Motor neuron (in vitro differentiated cells): ENCODE results near the gene METTL25. TPM values are rescaled to one million over a fixed set of nuclear protein-coding genes. Genes with fewer than 3 reads are reported as not detected.

Experiments used
- ATAC-seq, 8 experiments: fragments of 200-7000 bp; cut with Tn5 transposase; replicated peaks in 6 of 8; 2 replicates each; pipeline ENCODE4 v1.8.0; 2021; ENCODE audit warnings: mild to moderate bottlenecking in 8 of 8, moderate library complexity in 8 of 8
- H3K27ac ChIP-seq, 2 donors: fragments of 250-450 bp; sonication (Bioruptor Pico); 2 replicates each; pipeline ENCODE4 v1.9.0; 2021; ENCODE audit warnings: antibody characterized with exemption in 2 of 2, mild to moderate bottlenecking in 2 of 2, moderate library complexity in 1 of 2
- H3K4me1 ChIP-seq, 2 donors: fragments of 250-450 bp; sonication (Bioruptor Pico); replicated peaks in 1 of 2; 2 replicates each; pipeline ENCODE4 v1.6.1; 2021; ENCODE audit warnings: antibody characterized with exemption in 2 of 2, mild to moderate bottlenecking in 2 of 2, moderate library complexity in 1 of 2
- H3K4me3 ChIP-seq, 5 donors: fragments of 250-450 bp; sonication (Bioruptor Pico); 2 replicates each; pipeline ENCODE4 v1.9.0; 2021; ENCODE audit warnings: antibody characterized with exemption in 5 of 5, mild to moderate bottlenecking in 5 of 5, moderate library complexity in 4 of 5
- WGBS, 10 experiments: fragments of 450-650 bp; shearing (Covaris generic); methylation state at CpG; one replicate each; pipeline ENCODE4 v1.0.0; 2022; 5-methylcytosine and 5-hydroxymethylcytosine counted together
- in situ Hi-C, 9 experiments: fragments of 400-800 bp; cut with MboI; loops; one replicate each; pipeline ENCODE4 v1.15.0; 2021; ENCODE audit warnings: low sequenced_read_pairs in 9 of 9, low pct_unique_long_range_greater_than_20kb in 2 of 9; ENCODE audit not compliant: unreplicated experiment in 9 of 9
- total RNA-seq, 8 experiments: library from RNA; unstranded; fragments of 300-600 nt; gene quantifications; 2 replicates each; pipeline versions ENCODE4 v1.2.3 to v1.2.4, GENCODE V29; 2022

METTL25 gene
- total RNA-seq, 8 experiments from 2014 or later: 2.8 to 13.2 (median 5.9) TPM

DNA sequence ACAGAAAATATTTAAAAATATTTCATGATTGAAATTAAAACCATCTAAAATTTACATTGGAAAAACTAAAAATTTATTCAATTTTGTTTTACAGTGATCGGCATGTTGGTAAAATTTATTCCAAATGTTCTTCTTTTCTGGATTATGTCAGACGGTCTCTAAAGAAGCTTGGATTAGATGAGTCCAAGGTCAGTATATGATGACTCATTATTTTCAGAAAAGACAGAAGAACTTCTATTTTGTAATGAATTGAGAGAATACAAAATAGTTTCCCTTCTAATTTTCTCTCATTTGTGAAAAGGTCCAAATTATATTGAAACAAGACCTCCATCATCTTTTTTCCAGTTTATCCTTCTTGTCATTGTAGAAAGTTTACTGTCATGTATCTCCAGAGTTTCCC lies 98.3 kb downstream of the METTL25 start:
- in situ Hi-C loops: no loop called here
- 18 to 100% (median 92%) methylated on average over 2 of the region's 2 CpGs; no CpG with 5 or more reads in 1 of the 10 experiments for WGBS, 10 experiments
- no peak overlapping the region for H3K27ac ChIP-seq
- no peaks in the 10 kb centered on the region for H3K4me1 ChIP-seq
- H3K4me3 ChIP-seq: no peak overlapping the region
- ATAC-seq: no peak

DNA sequence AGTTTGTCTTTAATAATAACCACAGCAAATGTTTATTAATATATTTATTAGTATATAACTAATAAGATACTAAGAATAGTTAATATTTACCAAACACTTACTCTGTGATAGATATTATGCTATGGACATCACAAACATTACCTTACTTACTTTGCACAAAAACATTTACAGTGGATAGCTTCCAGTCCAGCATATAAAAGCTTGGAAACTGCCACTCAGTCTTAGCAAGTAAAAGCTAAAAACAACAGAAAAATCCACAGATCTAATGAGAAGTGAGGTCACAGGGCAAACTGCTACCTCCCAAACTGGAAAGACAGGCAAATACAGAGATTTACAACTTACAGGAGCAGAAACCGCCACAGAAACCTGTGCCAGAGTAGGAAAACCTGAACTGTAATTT lies 99.8 kb downstream of the METTL25 start:
- ATAC-seq: no peak
- no peak overlapping the region for H3K4me3 ChIP-seq
- WGBS, 10 experiments: 86 to 100% (median 100%) methylated on average over 1 of the region's 1 CpG
- H3K27ac ChIP-seq: no peak overlapping the region
- H3K4me1 ChIP-seq: no peaks in the 10 kb centered on the region
- in situ Hi-C loops: no loop called here

DNA sequence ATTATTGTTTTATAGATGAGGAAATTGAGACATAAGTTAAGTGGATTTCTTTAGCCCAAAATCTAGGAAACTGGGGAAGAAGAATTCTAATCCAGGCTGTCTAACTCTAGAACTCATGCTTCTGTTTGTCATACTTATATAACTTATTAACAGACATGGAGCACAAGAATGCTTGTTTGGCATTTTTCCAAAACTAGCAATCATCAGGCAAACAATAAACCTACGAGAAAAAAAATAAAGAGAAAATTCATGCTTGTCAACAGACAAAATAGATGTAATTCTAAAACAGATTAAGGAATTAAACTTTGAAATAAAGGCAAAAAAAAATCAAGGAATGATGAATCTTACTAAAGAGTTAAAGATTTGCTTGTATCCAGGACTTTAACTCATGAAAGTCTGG lies 103.1 kb downstream of the METTL25 start:
- ATAC-seq: no peak
- WGBS, 10 experiments: 18 to 100% (median 88%) methylated on average over 1 of the region's 1 CpG; no CpG with 5 or more reads in 2 of the 10 experiments
- no peak overlapping the region for H3K4me3 ChIP-seq
- in situ Hi-C loops: no loop called here
- H3K27ac ChIP-seq: no peak overlapping the region
- no peaks in the 10 kb centered on the region for H3K4me1 ChIP-seq

- H3K4me3 ChIP-seq: no peak overlapping the region
- WGBS, 10 experiments: 0 to 100% (median 63%) methylated on average over 1 to 3 of the region's 3 CpGs
- no peaks in the 10 kb centered on the region for H3K4me1 ChIP-seq
- H3K27ac ChIP-seq: no peak overlapping the region
- in situ Hi-C loops: no loop called here
- ATAC-seq: no peak
Measured at GRCh38 chr12:82461836-82462235, 103.5 kb downstream of the METTL25 start.

DNA sequence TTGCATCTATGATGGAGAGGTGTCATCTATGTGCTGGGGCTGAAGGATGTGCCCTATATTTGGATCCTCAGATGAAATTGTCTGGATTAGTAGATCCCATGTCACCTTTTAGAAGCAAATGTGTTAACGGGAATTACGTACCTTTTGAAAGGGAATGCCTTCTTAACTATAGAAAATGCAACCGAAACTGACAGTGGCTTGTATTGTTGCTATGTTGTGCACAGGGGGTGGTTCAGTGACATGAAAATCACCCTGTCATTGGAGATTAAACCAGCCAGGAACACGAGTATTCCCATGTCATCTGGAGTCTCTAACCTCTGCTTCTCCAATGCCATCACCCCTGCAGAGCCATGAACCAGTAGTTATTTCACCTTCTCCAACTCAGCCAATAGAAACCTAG lies 110.2 kb downstream of the METTL25 start:
- no peak overlapping the region for H3K27ac ChIP-seq
- no peaks in the 10 kb centered on the region for H3K4me1 ChIP-seq
- no peak overlapping the region for H3K4me3 ChIP-seq
- 85 to 100% (median 92%) methylated on average over 2 to 4 of the region's 4 CpGs; no CpG with 5 or more reads in 4 of the 10 experiments for WGBS, 10 experiments
- no peak for ATAC-seq
- in situ Hi-C loops: no loop called here

DNA sequence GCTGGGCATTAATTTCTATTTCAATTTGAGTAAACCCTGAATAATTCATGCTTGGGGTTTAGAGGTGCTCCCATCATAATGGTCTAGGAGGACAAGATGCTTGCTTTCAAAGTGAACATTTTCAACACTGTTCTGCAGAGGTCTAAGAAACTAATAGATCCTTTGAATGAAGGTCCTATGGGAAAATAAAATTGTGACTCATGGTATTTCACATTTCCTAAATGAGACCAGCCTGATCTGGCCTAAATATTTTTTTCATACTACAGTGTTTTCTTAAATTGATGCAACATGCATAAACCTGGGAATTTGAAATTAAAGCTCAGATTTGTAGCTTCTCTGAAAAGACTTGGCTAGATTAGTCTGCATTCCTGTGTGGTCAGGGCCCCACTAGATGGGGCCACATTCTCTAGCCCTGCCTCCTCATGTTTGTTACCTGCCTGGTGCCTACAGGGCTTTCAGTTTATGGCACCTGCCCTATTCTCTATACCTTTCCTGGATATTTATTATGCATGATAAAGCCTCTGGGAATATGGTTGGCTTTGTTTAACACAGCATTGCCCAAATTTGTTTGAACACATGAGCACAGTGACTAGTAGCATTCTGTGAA lies 112.7 kb downstream of the METTL25 start:
- in situ Hi-C loops: no loop called here
- Histone ChIP-seq H3K4me3 (no peak overlapping the region), H3K27ac (no peak overlapping the region), H3K4me1 (no peaks in the 10 kb centered on the region)
- no peak for ATAC-seq

DNA sequence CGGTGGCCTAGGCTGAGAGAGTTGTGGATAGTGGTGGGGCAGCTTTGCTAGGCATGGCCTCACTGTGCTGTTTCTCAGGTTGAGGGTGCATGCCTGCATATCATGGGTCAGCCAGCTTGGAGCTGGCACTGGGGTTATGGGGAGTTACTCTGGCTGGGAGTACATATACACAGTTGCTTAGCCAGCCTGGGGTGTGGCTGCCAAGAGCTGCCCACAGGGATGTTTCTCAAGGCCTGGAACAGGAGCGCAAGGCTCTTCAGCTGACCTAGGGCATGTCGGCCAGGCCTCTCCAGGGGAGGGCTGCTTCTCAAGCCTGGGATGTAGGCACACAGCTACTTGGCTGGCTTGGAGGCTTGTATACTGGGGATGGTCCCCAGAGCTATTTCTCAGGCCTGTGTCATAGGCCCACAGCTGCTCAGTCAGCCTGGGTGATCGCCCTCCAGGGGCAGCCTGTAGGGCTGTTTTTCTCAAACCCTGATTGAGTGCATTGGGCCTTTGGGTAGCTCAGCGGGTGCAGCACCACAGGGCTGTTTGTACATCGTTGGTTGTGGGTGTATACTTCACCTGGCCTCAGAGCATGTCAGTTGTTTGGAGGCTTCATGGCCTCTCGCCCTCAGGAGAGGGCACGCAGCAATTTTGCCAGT lies 114.9 kb downstream of the METTL25 start:
- Histone ChIP-seq H3K4me1 (no peaks in the 10 kb centered on the region), H3K27ac (no peak overlapping the region), H3K4me3 (no peak overlapping the region)
- 53 to 100% (median 87%) methylated on average over 1 to 7 of the region's 8 CpGs; no CpG with 5 or more reads in 4 of the 10 experiments for WGBS, 10 experiments
- no peak for ATAC-seq
- in situ Hi-C loops: no loop called here

- in situ Hi-C loops: no loop called here
Measured at GRCh38 chr12:82474181-82474797, 116.0 kb downstream of the METTL25 start.

GRCh38 chr12:82474798-82475184 lies 116.5 kb downstream of the METTL25 start:
- no peak for ATAC-seq
- Histone ChIP-seq H3K4me1 (no peaks in the 10 kb centered on the region), H3K27ac (no peak overlapping the region), H3K4me3 (no peak overlapping the region)
- 21 to 85% (median 60%) methylated on average over 1 to 2 of the region's 2 CpGs for WGBS, 10 experiments
- in situ Hi-C loops: no loop called here

More at GRCh38 chr12:82474181-82474797, 116.0 kb downstream of the METTL25 start:
- 80 to 100% (median 100%) methylated on average over 1 to 2 of the region's 2 CpGs for WGBS, 10 experiments
- no peaks in the 10 kb centered on the region for H3K4me1 ChIP-seq
- H3K27ac ChIP-seq: no peak overlapping the region
- ATAC-seq: no peak
- H3K4me3 ChIP-seq: no peak overlapping the region

DNA sequence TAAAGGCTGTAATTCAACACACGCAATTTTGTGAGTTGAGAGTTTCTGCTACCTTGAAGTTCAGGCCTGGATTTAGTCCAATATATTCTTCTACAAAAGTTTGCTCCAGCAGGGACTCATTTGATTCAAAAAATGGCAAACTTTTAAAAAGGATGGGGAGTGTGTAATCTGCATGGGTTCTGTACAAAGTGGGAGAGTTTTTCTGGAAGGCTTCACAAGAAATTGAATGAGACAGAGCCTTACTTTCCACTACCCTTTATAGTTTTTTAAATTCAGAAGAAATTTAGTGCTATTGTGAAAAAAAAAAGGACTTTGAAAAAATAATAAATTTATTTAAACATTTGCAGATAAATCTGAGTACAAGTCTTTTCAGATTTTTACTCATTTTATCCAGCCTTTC lies 116.9 kb downstream of the METTL25 start:
- in situ Hi-C loops: no loop called here
- Histone ChIP-seq H3K4me1 (no peaks in the 10 kb centered on the region), H3K27ac (no peak overlapping the region), H3K4me3 (no peak overlapping the region)
- no peak for ATAC-seq
- 80 to 100% (median 100%) methylated on average over 1 of the region's 1 CpG for WGBS, 10 experiments

- no peaks in the 10 kb centered on the region for H3K4me1 ChIP-seq
- ATAC-seq: no peak
- no peak overlapping the region for H3K27ac ChIP-seq
- in situ Hi-C loops: no loop called here
- no peak overlapping the region for H3K4me3 ChIP-seq
- 56 to 100% (median 84%) methylated on average over 3 to 4 of the region's 4 CpGs for WGBS, 10 experiments
Measured at GRCh38 chr12:82476511-82476910, 118.2 kb downstream of the METTL25 start.

DNA sequence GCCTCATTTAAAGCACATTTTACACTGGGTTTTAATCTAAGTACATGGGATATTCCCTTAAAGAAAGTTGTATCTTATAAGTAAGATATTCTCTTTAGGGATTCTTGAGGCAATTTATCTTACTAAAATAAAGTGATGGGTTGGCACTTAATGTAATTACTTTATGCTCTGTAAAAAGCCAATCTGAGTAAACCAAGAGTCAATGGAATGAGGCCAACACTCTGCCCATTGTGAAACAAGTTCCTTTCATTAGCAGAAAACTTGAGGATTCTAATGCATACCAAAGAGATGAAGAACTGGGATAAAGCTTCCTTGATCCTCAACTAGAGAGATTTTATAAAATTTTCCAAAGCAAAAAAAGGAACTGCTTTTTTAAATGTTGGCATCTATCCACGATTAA lies 121.2 kb downstream of the METTL25 start:
- in situ Hi-C loops: no loop called here
- no peak for ATAC-seq
- 43 to 94% (median 81%) methylated on average over 1 of the region's 1 CpG for WGBS, 10 experiments
- Histone ChIP-seq H3K27ac (no peak overlapping the region), H3K4me1 (no peaks in the 10 kb centered on the region), H3K4me3 (no peak overlapping the region)

DNA sequence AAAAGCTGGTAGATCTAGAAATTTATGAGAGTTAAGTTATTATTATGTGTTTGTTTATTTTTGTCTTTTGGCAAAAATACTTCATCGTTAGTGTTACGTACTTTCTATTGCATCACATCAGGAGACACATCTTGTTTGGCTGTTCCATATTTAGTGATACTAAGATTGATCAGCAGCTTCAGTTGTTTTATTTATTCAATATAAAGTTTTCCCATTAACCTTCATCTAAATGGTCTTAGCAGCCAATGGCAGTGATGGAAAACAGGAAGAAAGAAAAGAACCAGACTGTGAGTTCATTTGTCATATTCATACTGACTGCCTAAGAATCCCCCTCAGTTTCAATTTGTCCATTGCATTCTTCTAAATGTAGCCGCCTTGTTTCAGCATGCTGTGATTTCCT lies 122.3 kb downstream of the METTL25 start:
- H3K4me3 ChIP-seq: no peak overlapping the region
- H3K27ac ChIP-seq: no peak overlapping the region
- ATAC-seq: no peak
- in situ Hi-C loops: no loop called here
- WGBS, 10 experiments: 86 to 100% (median 98%) methylated on average over 1 to 3 of the region's 3 CpGs
- no peaks in the 10 kb centered on the region for H3K4me1 ChIP-seq

DNA sequence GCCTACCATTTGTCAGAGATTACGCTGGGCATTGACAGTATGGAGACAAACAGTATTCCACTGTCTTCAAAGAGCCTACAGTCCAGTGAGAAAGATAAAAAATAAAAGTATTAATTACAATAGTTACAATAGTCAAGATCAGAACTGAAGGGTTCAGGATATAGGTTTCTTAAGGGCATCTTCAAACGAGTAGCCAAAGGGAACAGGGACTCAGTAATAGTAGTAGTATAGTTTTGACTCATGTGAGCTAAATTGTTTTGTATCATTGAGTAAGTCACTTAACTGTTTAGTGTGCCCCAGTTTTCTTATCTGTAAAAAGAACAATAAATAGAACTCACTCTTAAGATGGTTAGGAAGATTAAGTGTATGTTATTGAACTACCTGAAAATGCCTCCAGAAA lies 123.6 kb downstream of the METTL25 start:
- 56 to 100% (median 90%) methylated on average over 1 to 2 of the region's 2 CpGs; no CpG with 5 or more reads in 1 of the 10 experiments for WGBS, 10 experiments
- Histone ChIP-seq H3K4me1 (no peaks in the 10 kb centered on the region), H3K4me3 (no peak overlapping the region), H3K27ac (no peak overlapping the region)
- in situ Hi-C loops: no loop called here
- ATAC-seq: no peak
